ENCODE measurements around the gene FRMD4A. TPM values are rescaled to one million over a fixed set of nuclear protein-coding genes. Genes with fewer than 3 reads are reported as not detected.

Gene FRMD4A
- total RNA-seq, 1 experiment from 2014 or later = 0.23 TPM

GRCh38 chr10:13920465-13920864 is 410.3 kb downstream of the FRMD4A start:
- Mint-ChIP-seq H3K36me3 (ENCODE audit: insufficient read depth, unreplicated experiment) (no peaks in the 10 kb centered on the region), H3K9me3 (ENCODE audit: unreplicated experiment) (no peaks in the 10 kb centered on the region), H3K4me1 (ENCODE audit: insufficient read depth, unreplicated experiment) (peaks cover 6% of the 10 kb centered on the region), H3K4me3 (ENCODE audit: unreplicated experiment) (no peak overlapping the region), H3K27me3 (ENCODE audit: insufficient read depth, unreplicated experiment) (no peaks in the 10 kb centered on the region), H3K27ac (ENCODE audit: low read depth, unreplicated experiment) (no peak overlapping the region)
- CTCF ChIA-PET = no interaction called here
- no TSS peak for BruUV-seq (replicated peaks)
- DNase-seq (ENCODE audit: unreplicated experiment) = no peak
- no peak for TF ChIP-seq CTCF (IDR thresholded peaks at IDR 0.05; ENCODE audit: unreplicated experiment)
- intact Hi-C loops (cut with micrococcal nuclease) = no loop called here
- POLR2A ChIA-PET = interaction anchor here (0.6 kb wide), 1 partner anchor 136 kb away, joined by 3 read pairs; no protein-coding TSS in a partner anchor

GRCh38 chr10:13920031-13920430 is 410.7 kb downstream of the FRMD4A start:
- TF ChIP-seq CTCF (IDR thresholded peaks at IDR 0.05; ENCODE audit: unreplicated experiment) = no peak
- POLR2A ChIA-PET = interaction anchor here (0.6 kb wide), 1 partner anchor 137 kb away, joined by 3 read pairs; no protein-coding TSS in a partner anchor
- intact Hi-C loops (cut with micrococcal nuclease) = no loop called here

GRCh38 chr10:13917791-13918190 is 412.9 kb downstream of the FRMD4A start:
- no peaks in the 10 kb centered on the region for H3K9me3 Mint-ChIP-seq (ENCODE audit: unreplicated experiment)
- no peaks in the 10 kb centered on the region for H3K4me1 Mint-ChIP-seq (ENCODE audit: insufficient read depth, unreplicated experiment)
- H3K27ac Mint-ChIP-seq (ENCODE audit: low read depth, unreplicated experiment) = no peak overlapping the region
- intact Hi-C loops (cut with micrococcal nuclease) = no loop called here
- no peak for TF ChIP-seq CTCF (IDR thresholded peaks at IDR 0.05; ENCODE audit: unreplicated experiment)
- no peak for DNase-seq (ENCODE audit: unreplicated experiment)
- ChIA-PET CTCF (no interaction called here), POLR2A (no interaction called here)
- no TSS peak for BruUV-seq (replicated peaks)
- H3K27me3 Mint-ChIP-seq (ENCODE audit: insufficient read depth, unreplicated experiment) = no peaks in the 10 kb centered on the region
- no peak overlapping the region for H3K4me3 Mint-ChIP-seq (ENCODE audit: unreplicated experiment)
- no peaks in the 10 kb centered on the region for H3K36me3 Mint-ChIP-seq (ENCODE audit: insufficient read depth, unreplicated experiment)

More at GRCh38 chr10:13920031-13920430, 410.7 kb downstream of the FRMD4A start:
- CTCF ChIA-PET = no interaction called here
- no peaks in the 10 kb centered on the region for H3K27me3 Mint-ChIP-seq (ENCODE audit: insufficient read depth, unreplicated experiment)
- DNase-seq (ENCODE audit: unreplicated experiment) = peak; percentile 5
- BruUV-seq (replicated peaks) = no TSS peak
- H3K4me3 Mint-ChIP-seq (ENCODE audit: unreplicated experiment) = no peak overlapping the region
- no peaks in the 10 kb centered on the region for H3K36me3 Mint-ChIP-seq (ENCODE audit: insufficient read depth, unreplicated experiment)
- no peaks in the 10 kb centered on the region for H3K9me3 Mint-ChIP-seq (ENCODE audit: unreplicated experiment)
- no peak overlapping the region for H3K27ac Mint-ChIP-seq (ENCODE audit: low read depth, unreplicated experiment)
- H3K4me1 Mint-ChIP-seq (ENCODE audit: insufficient read depth, unreplicated experiment) = peaks cover 6% of the 10 kb centered on the region

GRCh38 chr10:13916384-13916947 is 414.3 kb downstream of the FRMD4A start:
- no peak overlapping the region for H3K4me3 Mint-ChIP-seq (ENCODE audit: unreplicated experiment)
- POLR2A ChIA-PET = interaction anchor here (0.6 kb wide), 1 partner anchor 115 kb away, joined by 3 read pairs; no protein-coding TSS in a partner anchor
- intact Hi-C loops (cut with micrococcal nuclease) = no loop called here
- no peaks in the 10 kb centered on the region for H3K36me3 Mint-ChIP-seq (ENCODE audit: insufficient read depth, unreplicated experiment)
- H3K4me1 Mint-ChIP-seq (ENCODE audit: insufficient read depth, unreplicated experiment) = no peaks in the 10 kb centered on the region
- no peaks in the 10 kb centered on the region for H3K9me3 Mint-ChIP-seq (ENCODE audit: unreplicated experiment)
- no TSS peak for BruUV-seq (replicated peaks)
- DNase-seq (ENCODE audit: unreplicated experiment) = no peak
- no peak overlapping the region for H3K27ac Mint-ChIP-seq (ENCODE audit: low read depth, unreplicated experiment)
- CTCF ChIA-PET = interaction anchor here (0.7 kb wide), 2 partner anchors 24 to 43 kb away, joined by 3 to 6 read pairs; no protein-coding TSS in a partner anchor
- TF ChIP-seq CTCF (IDR thresholded peaks at IDR 0.05; ENCODE audit: unreplicated experiment) = no peak
- H3K27me3 Mint-ChIP-seq (ENCODE audit: insufficient read depth, unreplicated experiment) = no peaks in the 10 kb centered on the region

Measured in MCF 10A (cell line).